ENCODE results near the gene GDAP2.

GRCh38 chr1:117905019-117905418 is 24.4 kb downstream of the GDAP2 start:
- TF ChIP-seq POLR2AphosphoS5 (IDR thresholded peaks at IDR 0.05; ENCODE audit: low read depth, low read length): no peak
- TF ChIP-seq, protein P1, sequence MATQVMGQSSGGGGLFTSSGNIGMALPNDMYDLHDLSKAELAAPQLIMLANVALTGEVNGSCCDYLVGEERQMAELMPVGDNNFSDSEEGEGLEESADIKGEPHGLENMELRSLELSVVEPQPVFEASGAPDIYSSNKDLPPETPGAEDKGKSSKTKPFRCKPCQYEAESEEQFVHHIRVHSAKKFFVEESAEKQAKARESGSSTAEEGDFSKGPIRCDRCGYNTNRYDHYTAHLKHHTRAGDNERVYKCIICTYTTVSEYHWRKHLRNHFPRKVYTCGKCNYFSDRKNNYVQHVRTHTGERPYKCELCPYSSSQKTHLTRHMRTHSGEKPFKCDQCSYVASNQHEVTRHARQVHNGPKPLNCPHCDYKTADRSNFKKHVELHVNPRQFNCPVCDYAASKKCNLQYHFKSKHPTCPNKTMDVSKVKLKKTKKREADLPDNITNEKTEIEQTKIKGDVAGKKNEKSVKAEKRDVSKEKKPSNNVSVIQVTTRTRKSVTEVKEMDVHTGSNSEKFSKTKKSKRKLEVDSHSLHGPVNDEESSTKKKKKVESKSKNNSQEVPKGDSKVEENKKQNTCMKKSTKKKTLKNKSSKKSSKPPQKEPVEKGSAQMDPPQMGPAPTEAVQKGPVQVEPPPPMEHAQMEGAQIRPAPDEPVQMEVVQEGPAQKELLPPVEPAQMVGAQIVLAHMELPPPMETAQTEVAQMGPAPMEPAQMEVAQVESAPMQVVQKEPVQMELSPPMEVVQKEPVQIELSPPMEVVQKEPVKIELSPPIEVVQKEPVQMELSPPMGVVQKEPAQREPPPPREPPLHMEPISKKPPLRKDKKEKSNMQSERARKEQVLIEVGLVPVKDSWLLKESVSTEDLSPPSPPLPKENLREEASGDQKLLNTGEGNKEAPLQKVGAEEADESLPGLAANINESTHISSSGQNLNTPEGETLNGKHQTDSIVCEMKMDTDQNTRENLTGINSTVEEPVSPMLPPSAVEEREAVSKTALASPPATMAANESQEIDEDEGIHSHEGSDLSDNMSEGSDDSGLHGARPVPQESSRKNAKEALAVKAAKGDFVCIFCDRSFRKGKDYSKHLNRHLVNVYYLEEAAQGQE (IDR thresholded peaks at IDR 0.05; ENCODE audit: insufficient read depth in 1 of 2, low read depth in 2 of 2, low read length in 2 of 2): no peak

Measured in PFSK-1 (cell line).